ENCODE measurements around the gene HEXB. TPM values are rescaled to one million over a fixed set of nuclear protein-coding genes. Genes with fewer than 3 reads are reported as not detected.
"Not testable (repeated sequence)": the region's sequence is repeated elsewhere in the genome, so short reads cannot be mapped to it uniquely, and the experiment has no call there.

HEXB gene
- total RNA-seq, 1 donor from 2014 or later: 61.2 TPM

- intact Hi-C loops (cut with micrococcal nuclease): no loop called here
- H3K36me3 Mint-ChIP-seq (ENCODE audit: low read depth): peaks cover 49% of the 10 kb centered on the region
- H3K4me1 Mint-ChIP-seq: no peaks in the 10 kb centered on the region
- no peak overlapping the region for H3K27ac Mint-ChIP-seq
- no peak for DNase-seq
- no peaks in the 10 kb centered on the region for H3K9me3 Mint-ChIP-seq
- no peaks in the 10 kb centered on the region for H3K27me3 Mint-ChIP-seq
- H3K4me3 Mint-ChIP-seq: no peak overlapping the region
Observed at GRCh38 chr5:74722271-74722670, 37.2 kb downstream of the HEXB start.

- Mint-ChIP-seq H3K27ac (peak overlapping the region; percentile 44), H3K4me1 (no peaks in the 10 kb centered on the region)
Observed at GRCh38 chr5:74725331-74725730, 40.3 kb downstream of the HEXB start.

GRCh38 chr5:74736759-74737158 is 51.7 kb downstream of the HEXB start:
- no peaks in the 10 kb centered on the region for H3K4me1 Mint-ChIP-seq
- no peak overlapping the region for H3K4me3 Mint-ChIP-seq
- peaks cover 45% of the 10 kb centered on the region for H3K36me3 Mint-ChIP-seq (ENCODE audit: low read depth)
- H3K9me3 Mint-ChIP-seq: no peaks in the 10 kb centered on the region
- intact Hi-C loops (cut with micrococcal nuclease): no loop called here
- no peak for DNase-seq
- no peaks in the 10 kb centered on the region for H3K27me3 Mint-ChIP-seq
- H3K27ac Mint-ChIP-seq: no peak overlapping the region

More at GRCh38 chr5:74725331-74725730, 40.3 kb downstream of the HEXB start:
- peaks cover 44% of the 10 kb centered on the region for H3K36me3 Mint-ChIP-seq (ENCODE audit: low read depth)
- intact Hi-C loops (cut with micrococcal nuclease): no loop called here
- no peak overlapping the region for H3K4me3 Mint-ChIP-seq
- H3K27me3 Mint-ChIP-seq: no peaks in the 10 kb centered on the region
- no peaks in the 10 kb centered on the region for H3K9me3 Mint-ChIP-seq
- no peak for DNase-seq

GRCh38 chr5:74738406-74738805 is 53.4 kb downstream of the HEXB start:
- Mint-ChIP-seq H3K27me3 (no peaks in the 10 kb centered on the region), H3K27ac (no peak overlapping the region), H3K4me1 (no peaks in the 10 kb centered on the region), H3K9me3 (no peaks in the 10 kb centered on the region), H3K4me3 (no peak overlapping the region), H3K36me3 (ENCODE audit: low read depth) (peaks cover 44% of the 10 kb centered on the region)
- no peak for DNase-seq
- intact Hi-C loops (cut with micrococcal nuclease): no loop called here

- H3K4me1 Mint-ChIP-seq; H3K27me3 Mint-ChIP-seq; H3K4me3 Mint-ChIP-seq; DNase-seq; H3K27ac Mint-ChIP-seq; intact Hi-C loops (cut with micrococcal nuclease); H3K9me3 Mint-ChIP-seq: not testable (repeated sequence)
- peaks cover 47% of the 10 kb centered on the region for H3K36me3 Mint-ChIP-seq (ENCODE audit: low read depth)
Observed at GRCh38 chr5:74748742-74749141, 63.7 kb downstream of the HEXB start.

- Mint-ChIP-seq H3K4me1 (peaks cover 16% of the 10 kb centered on the region), H3K9me3 (peaks cover 5% of the 10 kb centered on the region), H3K36me3 (ENCODE audit: low read depth) (peaks cover 43% of the 10 kb centered on the region), H3K27me3 (no peaks in the 10 kb centered on the region), H3K27ac (no peak overlapping the region), H3K4me3 (no peak overlapping the region)
- DNase-seq: no peak
- intact Hi-C loops (cut with micrococcal nuclease): loop anchor here (10.0 kb wide), 3 partner anchors 856 to 1644 kb away; partner anchors contain the start of genes ANKRA2, IQGAP2 and UTP15
Observed at GRCh38 chr5:74761241-74761640, 76.2 kb downstream of the HEXB start.

GRCh38 chr5:74762599-74762998 is 77.6 kb downstream of the HEXB start:
- no peak for DNase-seq
- H3K27me3 Mint-ChIP-seq: no peaks in the 10 kb centered on the region
- H3K36me3 Mint-ChIP-seq (ENCODE audit: low read depth): peaks cover 32% of the 10 kb centered on the region
- H3K9me3 Mint-ChIP-seq: no peaks in the 10 kb centered on the region
- intact Hi-C loops (cut with micrococcal nuclease): loop anchor here (10.0 kb wide), 3 partner anchors 858 to 1642 kb away; partner anchors contain the start of genes ANKRA2, IQGAP2 and UTP15
- H3K4me3 Mint-ChIP-seq: no peak overlapping the region
- peaks cover 16% of the 10 kb centered on the region for H3K4me1 Mint-ChIP-seq
- peak overlapping the region; percentile 64 for H3K27ac Mint-ChIP-seq

- intact Hi-C loops (cut with micrococcal nuclease): loop anchor here (10.0 kb wide), 3 partner anchors 859 to 1641 kb away; partner anchors contain the start of genes ANKRA2, IQGAP2 and UTP15
- Mint-ChIP-seq H3K4me1 (peaks cover 21% of the 10 kb centered on the region), H3K9me3 (no peaks in the 10 kb centered on the region), H3K27me3 (no peaks in the 10 kb centered on the region), H3K36me3 (ENCODE audit: low read depth) (peaks cover 28% of the 10 kb centered on the region), H3K27ac (no peak overlapping the region), H3K4me3 (no peak overlapping the region)
- no peak for DNase-seq
Observed at GRCh38 chr5:74763504-74763903, 78.5 kb downstream of the HEXB start.

GRCh38 chr5:74765201-74765600 is 80.2 kb downstream of the HEXB start:
- H3K27me3 Mint-ChIP-seq: no peaks in the 10 kb centered on the region
- H3K36me3 Mint-ChIP-seq (ENCODE audit: low read depth): peaks cover 30% of the 10 kb centered on the region
- peak overlapping the region; percentile 66 for H3K27ac Mint-ChIP-seq
- intact Hi-C loops (cut with micrococcal nuclease): loop anchor here (5.0 to 10.0 kb wide), 5 partner anchors 78 to 1640 kb away; partner anchors contain the start of genes ANKRA2, BTF3, HEXB and IQGAP2
- peak overlapping the region; percentile 99 for H3K4me3 Mint-ChIP-seq
- H3K4me1 Mint-ChIP-seq: peaks cover 24% of the 10 kb centered on the region
- no peak for DNase-seq
- no peaks in the 10 kb centered on the region for H3K9me3 Mint-ChIP-seq

GRCh38 chr5:74765929-74766328 is 80.9 kb downstream of the HEXB start:
- Mint-ChIP-seq H3K27me3 (no peaks in the 10 kb centered on the region), H3K4me3 (peak overlapping the region; percentile 99), H3K36me3 (ENCODE audit: low read depth) (peaks cover 33% of the 10 kb centered on the region), H3K4me1 (peaks cover 27% of the 10 kb centered on the region), H3K9me3 (no peaks in the 10 kb centered on the region), H3K27ac (peak overlapping the region; percentile 98)
- no peak for DNase-seq
- intact Hi-C loops (cut with micrococcal nuclease): loop anchor here (1.0 to 10.0 kb wide), 8 partner anchors 79 to 1639 kb away; partner anchors contain the start of genes ANKRA2, BTF3, GCNT4 and HEXB

GRCh38 chr5:74766418-74766848 is 81.4 kb downstream of the HEXB start:
- Mint-ChIP-seq H3K36me3 (ENCODE audit: low read depth) (peaks cover 35% of the 10 kb centered on the region), H3K27me3 (no peaks in the 10 kb centered on the region), H3K4me3 (peak overlapping the region; percentile 99), H3K9me3 (no peaks in the 10 kb centered on the region), H3K27ac (peak overlapping the region; percentile 98), H3K4me1 (peaks cover 25% of the 10 kb centered on the region)
- intact Hi-C loops (cut with micrococcal nuclease): loop anchor here (1.0 to 10.0 kb wide), 8 partner anchors 79 to 1638 kb away; partner anchors contain the start of genes ANKRA2, BTF3, GCNT4 and HEXB
- peak; percentile 75 for DNase-seq

GRCh38 chr5:74766849-74767578 is 82.0 kb downstream of the HEXB start, which contains the start of the genes GFM2 and NSA2:
Gene GFM2, minus strand, starts transcription at chr5:74767117. Its CDS starts 3,375 bp downstream, at chr5:74763742.
Gene NSA2, plus strand, starts transcription at chr5:74767249. Its CDS starts 112 bp downstream, at chr5:74767361.
- H3K4me1 Mint-ChIP-seq: peaks cover 25% of the 10 kb centered on the region
- intact Hi-C loops (cut with micrococcal nuclease): loop anchor here (1.0 to 10.0 kb wide), 9 partner anchors 80 to 1638 kb away; partner anchors contain the start of genes ANKRA2, BTF3, FAM169A and GCNT4
- DNase-seq: peak; percentile 98
- H3K27me3 Mint-ChIP-seq: no peaks in the 10 kb centered on the region
- H3K4me3 Mint-ChIP-seq: peak within 1 kb of the TSS; percentile 99
- peak within 1 kb of the TSS; percentile 98 for H3K27ac Mint-ChIP-seq
- H3K36me3 Mint-ChIP-seq (ENCODE audit: low read depth): peaks cover 33% of the 10 kb centered on the region
- H3K9me3 Mint-ChIP-seq: no peaks in the 10 kb centered on the region

GRCh38 chr5:74767579-74767913 is 82.5 kb downstream of the HEXB start:
- peaks cover 32% of the 10 kb centered on the region for H3K36me3 Mint-ChIP-seq (ENCODE audit: low read depth)
- DNase-seq: no peak

More at GRCh38 chr5:74767579-74767913, 82.5 kb downstream of the HEXB start:
- H3K27me3 Mint-ChIP-seq: no peaks in the 10 kb centered on the region
- peak overlapping the region; percentile 98 for H3K27ac Mint-ChIP-seq
- intact Hi-C loops (cut with micrococcal nuclease): loop anchor here (1.0 to 10.0 kb wide), 8 partner anchors 80 to 1637 kb away; partner anchors contain the start of genes ANKRA2, BTF3, FAM169A and GCNT4
- H3K4me1 Mint-ChIP-seq: peaks cover 21% of the 10 kb centered on the region
- peak overlapping the region; percentile 99 for H3K4me3 Mint-ChIP-seq
- no peaks in the 10 kb centered on the region for H3K9me3 Mint-ChIP-seq
